ENCODE measurements around the gene CIAO1. TPM values are rescaled to one million over a fixed set of nuclear protein-coding genes. Genes with fewer than 3 reads are reported as not detected.

CIAO1 gene
- total and polyA plus RNA-seq, 2 of the 4 experiments (the other 2 are of a cell fraction), result 81.1 to 94.3 TPM

DNA sequence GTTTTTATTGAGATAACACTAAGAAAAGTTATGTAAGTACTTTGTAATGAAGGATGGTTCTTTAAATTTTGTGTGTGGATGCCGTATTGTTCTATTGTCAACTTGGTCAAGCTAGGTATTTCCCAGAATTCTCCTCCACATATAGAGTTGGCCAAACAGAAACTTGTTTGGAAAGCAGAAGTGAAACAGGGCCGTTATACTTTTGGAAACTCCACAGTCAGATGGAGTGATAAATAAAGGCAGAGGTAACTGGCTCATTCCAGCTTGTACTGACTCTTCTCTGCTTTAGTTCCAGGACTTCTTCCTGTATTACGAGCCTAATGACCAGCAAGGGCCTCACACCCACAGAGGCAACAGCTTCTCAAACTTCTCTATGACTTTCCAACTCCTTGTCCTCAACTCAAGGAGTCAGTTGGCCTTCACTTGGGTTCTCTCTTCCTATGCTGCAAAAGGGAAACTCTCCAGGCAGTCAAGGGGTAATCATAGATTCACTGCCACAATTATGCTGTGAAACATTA is 41.0 kb upstream of the CIAO1 start:
- dilution Hi-C loops (cut with HindIII; ENCODE audit: low sequenced_read_pairs, unreplicated experiment) (no loop called here), intact Hi-C loops (cut with micrococcal nuclease) (no loop called here), in situ Hi-C loops (cut with MboI; ENCODE audit: low sequenced_read_pairs) (no loop called here)
- no peak overlapping the region for H4K8ac ChIP-seq (ENCODE audit: low read depth in 2 of 2, low read length in 2 of 2)
- no peaks in the 10 kb centered on the region for H3K4me1 ChIP-seq (ENCODE audit: control insufficient read depth, insufficient read depth, low read length)
- H3K4ac ChIP-seq (ENCODE audit: low read depth, low read length), result no peak overlapping the region
- no peak overlapping the region for H2AK9ac ChIP-seq (replicated peaks; ENCODE audit: low read depth, low read length, poor library complexity)
- H3K56ac ChIP-seq (ENCODE audit: extremely low read depth, insufficient read depth, low read length), result no peak overlapping the region
- H3K23ac ChIP-seq (ENCODE audit: low read depth, low read length), result no peak overlapping the region
- no peak overlapping the region for H4K91ac ChIP-seq (ENCODE audit: insufficient read depth, low read depth, low read length)
- H2BK5ac ChIP-seq (ENCODE audit: low read depth, low read length, poor library complexity, severe bottlenecking), result no peak overlapping the region
- H3K4me2 ChIP-seq (ENCODE audit: low read depth, low read length), result no peak overlapping the region
- no peak overlapping the region for H3K14ac ChIP-seq (replicated peaks; ENCODE audit: low read depth, low read length)
- BruUV-seq (replicated peaks), result no TSS peak
- no peak overlapping the region for H2BK15ac ChIP-seq (ENCODE audit: low read depth, low read length)
- TF ChIP-seq, protein P1, sequence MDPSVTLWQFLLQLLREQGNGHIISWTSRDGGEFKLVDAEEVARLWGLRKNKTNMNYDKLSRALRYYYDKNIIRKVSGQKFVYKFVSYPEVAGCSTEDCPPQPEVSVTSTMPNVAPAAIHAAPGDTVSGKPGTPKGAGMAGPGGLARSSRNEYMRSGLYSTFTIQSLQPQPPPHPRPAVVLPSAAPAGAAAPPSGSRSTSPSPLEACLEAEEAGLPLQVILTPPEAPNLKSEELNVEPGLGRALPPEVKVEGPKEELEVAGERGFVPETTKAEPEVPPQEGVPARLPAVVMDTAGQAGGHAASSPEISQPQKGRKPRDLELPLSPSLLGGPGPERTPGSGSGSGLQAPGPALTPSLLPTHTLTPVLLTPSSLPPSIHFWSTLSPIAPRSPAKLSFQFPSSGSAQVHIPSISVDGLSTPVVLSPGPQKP (IDR thresholded peaks at IDR 0.05; ENCODE audit: borderline replicate concordance, low read depth, low read length), result no peak
- TF ChIP-seq BHLHE40 (IDR thresholded peaks at IDR 0.05; ENCODE audit: low read depth, low read length) (no peak), RFX5 (IDR thresholded peaks at IDR 0.05; ENCODE audit: low read depth, low read length) (no peak), POLR2A (IDR thresholded peaks at IDR 0.05; ENCODE audit: low read depth, low read length) (no peak), MAZ (IDR thresholded peaks at IDR 0.05; ENCODE audit: borderline replicate concordance, low read depth, low read length) (no peak), NFE2L2 (IDR thresholded peaks at IDR 0.05; ENCODE audit: low read depth, low read length) (no peak), MXI1 (IDR thresholded peaks at IDR 0.05; ENCODE audit: borderline replicate concordance, low read depth, low read length) (no peak), SMC3 (IDR thresholded peaks at IDR 0.05; ENCODE audit: low read depth, low read length) (no peak), MAFK (IDR thresholded peaks at IDR 0.05; ENCODE audit: low read depth, low read length) (no peak)
- TF ChIP-seq, protein P2, sequence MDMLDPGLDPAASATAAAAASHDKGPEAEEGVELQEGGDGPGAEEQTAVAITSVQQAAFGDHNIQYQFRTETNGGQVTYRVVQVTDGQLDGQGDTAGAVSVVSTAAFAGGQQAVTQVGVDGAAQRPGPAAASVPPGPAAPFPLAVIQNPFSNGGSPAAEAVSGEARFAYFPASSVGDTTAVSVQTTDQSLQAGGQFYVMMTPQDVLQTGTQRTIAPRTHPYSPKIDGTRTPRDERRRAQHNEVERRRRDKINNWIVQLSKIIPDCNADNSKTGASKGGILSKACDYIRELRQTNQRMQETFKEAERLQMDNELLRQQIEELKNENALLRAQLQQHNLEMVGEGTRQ (IDR thresholded peaks at IDR 0.05; ENCODE audit: low read depth, low read length), result no peak
- TF ChIP-seq, protein P3, sequence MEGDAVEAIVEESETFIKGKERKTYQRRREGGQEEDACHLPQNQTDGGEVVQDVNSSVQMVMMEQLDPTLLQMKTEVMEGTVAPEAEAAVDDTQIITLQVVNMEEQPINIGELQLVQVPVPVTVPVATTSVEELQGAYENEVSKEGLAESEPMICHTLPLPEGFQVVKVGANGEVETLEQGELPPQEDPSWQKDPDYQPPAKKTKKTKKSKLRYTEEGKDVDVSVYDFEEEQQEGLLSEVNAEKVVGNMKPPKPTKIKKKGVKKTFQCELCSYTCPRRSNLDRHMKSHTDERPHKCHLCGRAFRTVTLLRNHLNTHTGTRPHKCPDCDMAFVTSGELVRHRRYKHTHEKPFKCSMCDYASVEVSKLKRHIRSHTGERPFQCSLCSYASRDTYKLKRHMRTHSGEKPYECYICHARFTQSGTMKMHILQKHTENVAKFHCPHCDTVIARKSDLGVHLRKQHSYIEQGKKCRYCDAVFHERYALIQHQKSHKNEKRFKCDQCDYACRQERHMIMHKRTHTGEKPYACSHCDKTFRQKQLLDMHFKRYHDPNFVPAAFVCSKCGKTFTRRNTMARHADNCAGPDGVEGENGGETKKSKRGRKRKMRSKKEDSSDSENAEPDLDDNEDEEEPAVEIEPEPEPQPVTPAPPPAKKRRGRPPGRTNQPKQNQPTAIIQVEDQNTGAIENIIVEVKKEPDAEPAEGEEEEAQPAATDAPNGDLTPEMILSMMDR (conservative IDR thresholded peaks at IDR 0.05; ENCODE audit: low read depth, low read length), result no peak
- no peaks in the 10 kb centered on the region for H4K20me1 ChIP-seq (ENCODE audit: insufficient read depth, low read length)
- POLR2A ChIA-PET (ENCODE audit: unreplicated experiment), result no interaction called here
- no peak overlapping the region for H2BK120ac ChIP-seq (ENCODE audit: low read depth, low read length)
- H3K9ac ChIP-seq (ENCODE audit: low read depth, low read length), result no peak overlapping the region
- H2BK20ac ChIP-seq (ENCODE audit: low read depth, low read length), result no peak overlapping the region
- no peaks in the 10 kb centered on the region for H3K27me3 ChIP-seq (ENCODE audit: control insufficient read depth, insufficient read depth, low read length)
- no peak overlapping the region for H4K5ac ChIP-seq (ENCODE audit: low read depth, low read length)
- peaks cover under 1 to 8% of the 10 kb centered on the region in 2 experiments; a peak in 2 of 4 replicates for H3K79me1 ChIP-seq (ENCODE audit: low read depth in 1 of 2, low read length in 2 of 2)
- no peaks in the 10 kb centered on the region for H3K9me1 ChIP-seq (ENCODE audit: insufficient read depth, low read length)
- no peaks in the 10 kb centered on the region for H3K9me3 ChIP-seq (ENCODE audit: control insufficient read depth, insufficient read depth, low read length)
- H3K4me3 ChIP-seq (ENCODE audit: insufficient read depth, low read depth, low read length), result no peak overlapping the region
- CTCF ChIA-PET, result no interaction called here
- no peak for ATAC-seq (ENCODE audit: low read depth)
- no peak overlapping the region for H3K27ac ChIP-seq (ENCODE audit: insufficient read depth, low read length)
- no peaks in the 10 kb centered on the region for H3K36me3 ChIP-seq (ENCODE audit: control insufficient read depth, insufficient read depth, low read length)
- WGBS, 2 experiments (ENCODE audit: extremely low coverage in 2 of 2, insufficient read length in 1 of 2), result no CpG with 5 or more reads among the region's 3 CpGs
- no peak overlapping the region for H2AFZ ChIP-seq (replicated peaks; ENCODE audit: low read length, poor library complexity)
- no peak overlapping the region for H3K18ac ChIP-seq (ENCODE audit: low read depth, low read length)
- no peak overlapping the region for H2AK5ac ChIP-seq (ENCODE audit: low read depth, low read length)
- no peak for DNase-seq

Measured in IMR-90 (cell line).